GM12878 (cell line): ENCODE results near the gene GJA1. TPM values are rescaled to one million over a fixed set of nuclear protein-coding genes. Genes with fewer than 3 reads are reported as not detected.
A peak's percentile ranks its signal among the peaks of the same experiment; 100 is the strongest.

Experiments
- ATAC-seq: fragments of 200-7000 bp; cut with Tn5 transposase; 3 replicates; pipeline ENCODE4 v1.9.1; 2020; ENCODE audit warnings: mild to moderate bottlenecking, moderate library complexity
- BruUV-seq: library from RNA; stranded (reverse); fragments of 400-500 nt; replicated peaks from 2 replicates; lab custom pipeline; 2021; lab: Mats Ljungman, UMichigan
- CTCF ChIA-PET: fragments of 300-600 bp; sonication (Branson Sonifier 250); formaldehyde crosslinking; extraction: SDS; loops from one replicate; lab custom pipeline; 2021; ENCODE audit warnings: inconsistent platforms; lab: Yijun Ruan, JAX
- POLR2A ChIA-PET: fragments of 350-600 bp; formaldehyde crosslinking; extraction: SDS; loops from one replicate; lab custom pipeline; 2021; ENCODE audit warnings: inconsistent platforms; lab: Charles Lee
- RAD21 ChIA-PET: fragments of 300-600 bp; sonication (Branson Sonifier 250); formaldehyde crosslinking; loops from one replicate; lab custom pipeline; 2023; ENCODE audit warnings: antibody characterized with exemption; ENCODE audit not compliant: unreplicated experiment; lab: Charles Lee
- SMC1A ChIA-PET: fragments of 300-600 bp; sonication (Branson Sonifier 250); formaldehyde crosslinking; loops from one replicate; lab custom pipeline; 2023; ENCODE audit not compliant: unreplicated experiment, uncharacterized antibody; lab: Charles Lee
- DNase-seq: peaks from one replicate; pipeline ENCODE4 v3.0.0-alpha.2; 2011; ENCODE audit warnings: low read depth, low spot score
- FAIRE-seq: peaks from 3 replicates; lab custom pipeline; 2011; peaks lifted over from hg19 to GRCh38; lab: Jason Lieb, UNC
- H2AFZ ChIP-seq: 2 replicates; pipeline ENCODE4 v1.6.0; 2011; ENCODE audit warnings: low read depth, low read length, control low read depth; ENCODE audit not compliant: control insufficient read depth
- H3K27ac ChIP-seq: 2 replicates; pipeline ENCODE4 v1.5.1; 2011; ENCODE audit warnings: control low read depth; ENCODE audit not compliant: control insufficient read depth, insufficient read depth
- H3K27me3 ChIP-seq, 2 experiments: replicated peaks in 1 of 2; 2 replicates each; pipeline versions ENCODE4 v1.6.0 to v1.6.1; 2011; ENCODE audit warnings: low read length in 1 of 2; ENCODE audit not compliant: control insufficient read depth in 2 of 2, insufficient read depth in 2 of 2
- H3K36me3 ChIP-seq, 2 experiments: 2 replicates each; pipeline ENCODE4 v1.5.1; 2011; ENCODE audit warnings: low read length in 1 of 2; ENCODE audit not compliant: control insufficient read depth in 2 of 2, insufficient read depth in 2 of 2
- H3K4me1 ChIP-seq: 2 replicates; pipeline ENCODE4 v1.6.1; 2011; ENCODE audit warnings: mild to moderate bottlenecking, low read length, moderate library complexity, mixed read lengths; ENCODE audit not compliant: control insufficient read depth, insufficient read depth
- H3K4me2 ChIP-seq: 2 replicates; pipeline ENCODE4 v1.6.0; 2011; ENCODE audit warnings: control low read depth; ENCODE audit not compliant: control insufficient read depth, insufficient read depth
- H3K4me3 ChIP-seq: fragments of 200-600 bp; sonication (generic); 2 replicates; pipeline ENCODE4 v1.5.1; 2016
- H3K79me2 ChIP-seq: 2 replicates; pipeline ENCODE4 v1.6.0; 2011; ENCODE audit warnings: low read length; ENCODE audit not compliant: control insufficient read depth, insufficient read depth
- H3K9ac ChIP-seq: 2 replicates; pipeline ENCODE4 v1.8.0; 2011; ENCODE audit warnings: low read length, control low read depth, mixed read lengths; ENCODE audit not compliant: control insufficient read depth, insufficient read depth
- H3K9me3 ChIP-seq: replicated peaks from 3 replicates; pipeline ENCODE4 v1.5.1; 2011; ENCODE audit warnings: mild to moderate bottlenecking, low read length; ENCODE audit not compliant: control insufficient read depth, insufficient read depth
- H4K20me1 ChIP-seq: 2 replicates; pipeline ENCODE4 v1.6.0; 2011; ENCODE audit not compliant: control insufficient read depth, insufficient read depth
- ATF7 ChIP-seq: fragments of 450-650 bp; IDR thresholded peaks from 2 replicates; pipeline ENCODE4 v1.6.1; 2016; ENCODE audit warnings: low read depth, mild to moderate bottlenecking
- CBFB ChIP-seq: IDR thresholded peaks from 2 replicates; pipeline ENCODE4 v1.6.1; 2016; ENCODE audit warnings: antibody characterized with exemption, low read depth
- RBBP5 ChIP-seq: fragments of 200-600 bp; sonication (generic); conservative IDR thresholded peaks from 2 replicates; pipeline ENCODE4 v1.6.1; 2016
- ZNF622 ChIP-seq: fragments of 450-650 bp; IDR thresholded peaks from 2 replicates; pipeline ENCODE4 v1.6.1; 2017; ENCODE audit warnings: mild to moderate bottlenecking, inconsistent platforms
- WGBS: methylation state at CpG from one replicate; pipeline ENCODE4 v1.1.6; 2016; ENCODE audit warnings: low lambda C conversion rate; ENCODE audit not compliant: insufficient replicate concordance, insufficient coverage; ENCODE audit errors: missing lambda C conversion rate; 5-methylcytosine and 5-hydroxymethylcytosine counted together
- in situ Hi-C: fragments of 300-500 bp; cut with MboI; formaldehyde crosslinking; loops from 9 replicates; pipeline ENCODE4 v1.14.3; 2018; ENCODE audit warnings: mixed read lengths
- intact Hi-C: fragments of 100-400 bp; cut with micrococcal nuclease; formaldehyde crosslinking; loops from one replicate; pipeline ENCODE4 v1.14.2; 2022; ENCODE audit not compliant: unreplicated experiment
- polyA plus RNA-seq, 11 experiments: library from polyadenylated mRNA; depleted of rRNA in 4 of 11; unstranded in 6 of 11; stranded (reverse) in 5 of 11; fragments of >200 nt; fragmentation: Nextera tagmentation in 4 of 11; fragmentation: Illumina TruSeq in 1 of 11; extraction: Ambion mirVana in 4 of 11; extraction: Trizol in 1 of 11; gene quantifications; 1 replicate in 1 of 11; 2 replicates in 10 of 11; pipeline versions ENCODE4 v1.2.1 to v1.2.3, GENCODE V29; 2011 to 2016; ENCODE audit warnings: inconsistent platforms in 2 of 11, missing spikeins in 2 of 11, low read depth in 1 of 11
- total RNA-seq, 4 experiments: library from RNA; depleted of rRNA in 3 of 4; stranded (reverse); fragments of >200 nt in 3 of 4; fragmentation: Illumina TruSeq in 1 of 4; extraction: Trizol in 1 of 4; gene quantifications; 2 replicates each; pipeline versions ENCODE4 v1.2.1 to v1.2.3, GENCODE V29; 2013 to 2021
- TF ChIP-seq, protein P1 (sequence below): fragments of 450-650 bp; formaldehyde crosslinking; IDR thresholded peaks from 2 replicates; pipeline ENCODE4 v1.5.0; 2022; ENCODE audit warnings: mild to moderate bottlenecking, missing genetic modification characterization

Gene GJA1
- total and polyA plus RNA-seq, 10 of the 15 experiments (the other 5 are each of a cell fraction or from before 2014, with no cell fraction given), result 0.11 to 0.69 (median 0.11) TPM; not detected in 7

DNA sequence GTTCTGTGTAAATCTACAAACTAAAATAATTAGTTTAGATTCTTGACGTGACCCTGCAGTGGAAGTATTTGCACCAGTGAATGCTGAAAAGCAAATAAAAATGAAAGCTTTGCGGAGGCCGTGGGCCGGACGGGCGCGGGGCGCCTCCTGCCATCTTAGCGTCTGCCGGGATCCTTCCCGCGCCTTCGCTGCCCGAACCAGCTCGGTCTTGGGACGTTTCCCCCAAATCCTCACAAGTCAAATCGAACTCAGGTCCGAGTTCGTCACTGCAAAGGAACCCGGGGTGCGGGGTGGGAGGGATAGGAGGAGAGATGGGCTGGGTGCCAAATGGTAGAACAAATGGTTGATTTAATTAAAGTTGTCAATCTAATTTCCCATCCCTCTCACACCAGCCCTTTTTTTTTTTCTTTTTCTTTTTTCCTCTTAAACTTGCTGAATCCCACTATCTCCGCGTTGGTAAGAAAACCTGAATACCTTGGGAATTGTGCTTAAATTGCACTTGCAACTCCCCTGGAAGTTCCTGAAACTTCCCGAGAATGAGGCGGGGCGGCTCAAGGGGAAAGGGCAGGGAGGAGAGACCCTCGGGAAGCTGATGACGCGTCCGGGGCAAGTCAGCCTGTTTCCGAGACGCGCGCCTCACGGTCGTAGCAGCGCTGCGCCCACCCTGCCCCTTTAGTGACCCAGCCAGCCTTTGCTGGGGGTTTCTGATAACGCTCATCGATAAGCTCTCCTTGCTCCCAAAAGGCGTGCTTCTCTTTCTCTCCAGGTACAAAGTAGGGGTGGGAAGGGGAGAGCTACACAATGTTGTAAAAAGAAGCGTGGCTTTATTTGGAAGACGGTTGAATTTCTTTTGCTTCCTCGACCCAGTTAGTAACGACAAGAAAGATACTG, 1.8 kb downstream of the GJA1 start:
- peaks cover 0 to 2% of the 10 kb centered on the region in 2 experiments; a peak in 2 of 4 replicates for H3K27me3 ChIP-seq
- no peak for TF ChIP-seq ZNF622
- no peak for TF ChIP-seq RBBP5
- no peak for TF ChIP-seq CBFB
- TF ChIP-seq, protein P1, sequence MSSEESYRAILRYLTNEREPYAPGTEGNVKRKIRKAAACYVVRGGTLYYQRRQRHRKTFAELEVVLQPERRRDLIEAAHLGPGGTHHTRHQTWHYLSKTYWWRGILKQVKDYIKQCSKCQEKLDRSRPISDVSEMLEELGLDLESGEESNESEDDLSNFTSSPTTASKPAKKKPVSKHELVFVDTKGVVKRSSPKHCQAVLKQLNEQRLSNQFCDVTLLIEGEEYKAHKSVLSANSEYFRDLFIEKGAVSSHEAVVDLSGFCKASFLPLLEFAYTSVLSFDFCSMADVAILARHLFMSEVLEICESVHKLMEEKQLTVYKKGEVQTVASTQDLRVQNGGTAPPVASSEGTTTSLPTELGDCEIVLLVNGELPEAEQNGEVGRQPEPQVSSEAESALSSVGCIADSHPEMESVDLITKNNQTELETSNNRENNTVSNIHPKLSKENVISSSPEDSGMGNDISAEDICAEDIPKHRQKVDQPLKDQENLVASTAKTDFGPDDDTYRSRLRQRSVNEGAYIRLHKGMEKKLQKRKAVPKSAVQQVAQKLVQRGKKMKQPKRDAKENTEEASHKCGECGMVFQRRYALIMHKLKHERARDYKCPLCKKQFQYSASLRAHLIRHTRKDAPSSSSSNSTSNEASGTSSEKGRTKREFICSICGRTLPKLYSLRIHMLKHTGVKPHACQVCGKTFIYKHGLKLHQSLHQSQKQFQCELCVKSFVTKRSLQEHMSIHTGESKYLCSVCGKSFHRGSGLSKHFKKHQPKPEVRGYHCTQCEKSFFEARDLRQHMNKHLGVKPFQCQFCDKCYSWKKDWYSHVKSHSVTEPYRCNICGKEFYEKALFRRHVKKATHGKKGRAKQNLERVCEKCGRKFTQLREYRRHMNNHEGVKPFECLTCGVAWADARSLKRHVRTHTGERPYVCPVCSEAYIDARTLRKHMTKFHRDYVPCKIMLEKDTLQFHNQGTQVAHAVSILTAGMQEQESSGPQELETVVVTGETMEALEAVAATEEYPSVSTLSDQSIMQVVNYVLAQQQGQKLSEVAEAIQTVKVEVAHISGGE, result no peak
- TF ChIP-seq ATF7, result no peak
- H3K79me2 ChIP-seq, result no peaks in the 10 kb centered on the region
- SMC1A ChIA-PET, result no interaction called here
- no peak for ATAC-seq
- no peak for FAIRE-seq
- no TSS peak for BruUV-seq
- no peak overlapping the region for H2AFZ ChIP-seq
- CTCF ChIA-PET, result no interaction called here
- no peaks in the 10 kb centered on the region for H3K4me1 ChIP-seq
- H4K20me1 ChIP-seq, result no peaks in the 10 kb centered on the region
- POLR2A ChIA-PET, result interaction anchor here (0.6 kb wide), 1 partner anchor 12 kb away, joined by 3 read pairs; no protein-coding TSS in a partner anchor
- RAD21 ChIA-PET, result no interaction called here
- H3K4me2 ChIP-seq, result peak overlapping the region; percentile 15
- WGBS, result 23% methylated on average over 45 of the region's 45 CpGs
- H3K9ac ChIP-seq, result no peak overlapping the region
- in situ Hi-C loops, result no loop called here
- no peak for DNase-seq
- H3K4me3 ChIP-seq, result no peak overlapping the region
- no peak overlapping the region for H3K27ac ChIP-seq
- intact Hi-C loops, result no loop called here
- H3K9me3 ChIP-seq, result no peaks in the 10 kb centered on the region
- no peaks in the 10 kb centered on the region for H3K36me3 ChIP-seq
